Rectal smooth muscle tissue (tissue), 1 donor: ENCODE results near the gene SELENOK.
A peak's percentile ranks its signal among the peaks of the same experiment; 100 is the strongest.

Source experiments
- H3K27ac ChIP-seq: one replicate; pipeline ENCODE4 v1.7.0; 2013; ENCODE audit warnings: low read depth, low read length, inconsistent platforms
- H3K27me3 ChIP-seq: one replicate; pipeline ENCODE4 v1.7.0; 2013; ENCODE audit warnings: low read length; ENCODE audit not compliant: control insufficient read depth, insufficient read depth
- H3K36me3 ChIP-seq: one replicate; pipeline ENCODE4 v1.7.0; 2013; ENCODE audit warnings: low read length; ENCODE audit not compliant: control insufficient read depth, insufficient read depth
- H3K4me1 ChIP-seq: one replicate; pipeline ENCODE4 v1.7.0; 2013; ENCODE audit warnings: low read length; ENCODE audit not compliant: control insufficient read depth, insufficient read depth
- H3K4me3 ChIP-seq: one replicate; pipeline ENCODE4 v1.7.0; 2013; ENCODE audit warnings: low read length
- H3K9ac ChIP-seq: one replicate; pipeline ENCODE4 v1.7.0; 2013; ENCODE audit warnings: low read length

Gene SELENOK

GRCh38 chr3:53902711-53903110, 11.1 kb upstream of the SELENOK start:
- no peak overlapping the region for H3K4me3 ChIP-seq
- H3K36me3 ChIP-seq, result no peaks in the 10 kb centered on the region
- no peak overlapping the region for H3K27ac ChIP-seq
- no peaks in the 10 kb centered on the region for H3K4me1 ChIP-seq
- no peak overlapping the region for H3K9ac ChIP-seq
- H3K27me3 ChIP-seq, result no peaks in the 10 kb centered on the region

GRCh38 chr3:53902067-53902466, 10.4 kb upstream of the SELENOK start:
- H3K27ac ChIP-seq, result no peak overlapping the region
- no peak overlapping the region for H3K9ac ChIP-seq
- H3K4me3 ChIP-seq, result no peak overlapping the region
- no peaks in the 10 kb centered on the region for H3K36me3 ChIP-seq
- H3K27me3 ChIP-seq, result no peaks in the 10 kb centered on the region
- H3K4me1 ChIP-seq, result no peaks in the 10 kb centered on the region

GRCh38 chr3:53900666-53901331, 9.1 kb upstream of the SELENOK start:
- no peaks in the 10 kb centered on the region for H3K27me3 ChIP-seq
- H3K27ac ChIP-seq, result no peak overlapping the region
- no peaks in the 10 kb centered on the region for H3K36me3 ChIP-seq
- no peak overlapping the region for H3K9ac ChIP-seq
- H3K4me1 ChIP-seq, result no peaks in the 10 kb centered on the region
- H3K4me3 ChIP-seq, result no peak overlapping the region

DNA sequence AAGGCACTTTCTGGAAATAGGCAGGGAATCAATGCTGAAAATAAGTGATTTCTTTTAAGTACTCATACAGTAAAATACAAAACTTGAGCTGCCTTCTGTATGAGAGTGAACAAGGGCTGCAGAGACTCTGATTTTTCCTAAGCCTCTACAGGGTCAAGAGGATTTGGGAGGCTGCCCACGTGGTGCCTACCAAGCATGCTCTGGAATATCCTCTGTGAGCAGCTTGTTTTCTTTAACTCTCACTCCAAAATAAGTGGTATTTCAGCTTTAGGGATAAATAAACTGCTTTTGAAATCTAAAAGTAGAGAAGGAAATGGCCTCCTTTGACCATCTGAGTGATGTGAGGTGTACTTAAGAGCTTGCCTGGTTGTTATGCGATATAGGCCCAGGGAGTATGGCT, 8.1 kb upstream of the SELENOK start:
- H3K27ac ChIP-seq, result no peak overlapping the region

DNA sequence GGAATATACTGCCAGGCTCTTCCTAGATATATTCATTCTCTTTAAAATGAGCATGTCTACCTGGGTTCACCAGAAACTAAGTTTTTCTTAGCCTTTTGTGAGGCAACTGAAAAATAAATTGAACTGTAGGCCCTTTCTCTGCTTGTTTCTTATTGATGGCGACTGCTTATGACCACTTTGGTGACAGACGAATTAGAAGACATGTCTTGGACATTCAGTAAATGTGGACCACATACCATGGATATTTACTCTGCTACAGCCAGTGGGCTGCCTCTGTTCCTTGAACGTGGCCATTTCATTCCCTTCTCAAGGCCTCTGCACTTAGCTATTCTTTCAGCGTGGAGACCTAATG, 603 bp upstream of the SELENOK start:
- Histone ChIP-seq H3K27me3 (no peaks in the 10 kb centered on the region), H3K9ac (peak overlapping the region; percentile 52), H3K4me3 (peak overlapping the region; percentile 76), H3K27ac (peak overlapping the region; percentile 90), H3K4me1 (peaks cover 11% of the 10 kb centered on the region), H3K36me3 (no peaks in the 10 kb centered on the region)

More for the DNA sequence above, 8.1 kb upstream of the SELENOK start:
- Histone ChIP-seq H3K36me3 (no peaks in the 10 kb centered on the region), H3K4me3 (no peak overlapping the region), H3K27me3 (no peaks in the 10 kb centered on the region), H3K9ac (no peak overlapping the region), H3K4me1 (no peaks in the 10 kb centered on the region)

- H3K27me3 ChIP-seq, result no peaks in the 10 kb centered on the region
Measured at GRCh38 chr3:53890726-53891475, 758 bp downstream of the SELENOK start.

DNA sequence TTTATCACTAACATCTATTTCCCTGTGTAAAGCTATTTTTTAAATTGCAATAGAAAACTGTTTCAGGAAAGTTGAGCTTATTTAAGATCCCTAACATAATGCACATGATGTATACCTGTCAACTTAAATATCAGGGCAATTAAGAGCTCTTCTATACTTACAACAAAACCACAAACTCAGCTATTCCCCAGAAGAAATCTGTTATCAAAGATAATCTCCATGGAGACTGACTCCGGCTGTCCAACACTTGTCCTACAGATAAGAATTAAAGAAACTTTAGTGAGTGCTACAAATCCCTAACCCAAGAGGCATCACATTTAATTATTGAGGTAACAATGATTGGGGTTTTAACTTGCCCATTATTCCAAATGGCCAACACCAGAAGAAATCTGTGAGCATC, 3.4 kb downstream of the SELENOK start:
- Histone ChIP-seq H3K27me3 (no peaks in the 10 kb centered on the region), H3K27ac (no peak overlapping the region), H3K4me3 (no peak overlapping the region), H3K9ac (no peak overlapping the region), H3K4me1 (peaks cover 11% of the 10 kb centered on the region), H3K36me3 (peaks cover 2% of the 10 kb centered on the region)

More at GRCh38 chr3:53890726-53891475, 758 bp downstream of the SELENOK start:
- peak overlapping the region; percentile 98 for H3K9ac ChIP-seq
- peak overlapping the region; percentile 88 for H3K27ac ChIP-seq
- peak overlapping the region; percentile 96 for H3K4me3 ChIP-seq
- peaks cover 11% of the 10 kb centered on the region for H3K4me1 ChIP-seq
- H3K36me3 ChIP-seq, result no peaks in the 10 kb centered on the region

DNA sequence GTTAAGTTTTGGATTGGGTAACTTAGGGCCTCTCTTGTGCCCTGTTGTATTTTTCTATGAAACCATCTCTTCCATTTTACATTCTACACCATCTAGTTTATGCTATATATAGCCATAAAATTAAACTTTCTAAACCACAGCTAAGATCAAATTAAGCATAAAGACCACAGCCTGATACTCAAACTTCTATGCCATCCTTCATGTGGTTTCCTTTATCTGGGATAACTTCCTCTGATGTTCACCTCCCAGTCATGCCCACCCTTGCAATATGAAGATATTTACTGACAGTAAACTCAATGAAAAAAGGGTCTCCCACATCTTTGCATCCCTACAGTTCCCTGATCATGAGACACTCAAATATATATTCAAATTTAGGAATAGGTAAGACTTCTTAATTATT, 4.2 kb downstream of the SELENOK start:
- Histone ChIP-seq H3K27ac (no peak overlapping the region), H3K4me1 (peaks cover 11% of the 10 kb centered on the region), H3K36me3 (peaks cover 2% of the 10 kb centered on the region), H3K9ac (no peak overlapping the region), H3K4me3 (no peak overlapping the region), H3K27me3 (no peaks in the 10 kb centered on the region)

DNA sequence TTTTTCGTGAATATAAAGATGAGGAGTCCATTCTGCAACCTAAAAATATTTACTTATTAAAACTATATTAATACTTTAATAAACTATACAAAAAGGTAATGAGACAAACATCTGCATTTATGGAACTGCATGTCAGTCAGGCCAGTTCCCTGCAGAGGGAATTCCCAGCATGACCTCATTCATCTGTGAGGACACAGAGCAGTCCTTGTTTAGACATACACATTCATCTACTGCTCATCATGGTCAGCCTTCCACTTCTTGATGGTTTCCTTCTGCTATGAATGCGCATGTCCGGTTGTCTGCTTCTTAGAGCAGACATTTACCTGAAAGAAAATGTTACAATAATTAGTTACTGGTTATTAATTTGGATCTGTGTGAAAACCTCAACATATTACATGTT, 6.4 kb downstream of the SELENOK start:
- Histone ChIP-seq H3K27me3 (no peaks in the 10 kb centered on the region), H3K36me3 (peaks cover 2% of the 10 kb centered on the region), H3K4me1 (peaks cover 11% of the 10 kb centered on the region), H3K9ac (no peak overlapping the region), H3K27ac (no peak overlapping the region), H3K4me3 (no peak overlapping the region)

DNA sequence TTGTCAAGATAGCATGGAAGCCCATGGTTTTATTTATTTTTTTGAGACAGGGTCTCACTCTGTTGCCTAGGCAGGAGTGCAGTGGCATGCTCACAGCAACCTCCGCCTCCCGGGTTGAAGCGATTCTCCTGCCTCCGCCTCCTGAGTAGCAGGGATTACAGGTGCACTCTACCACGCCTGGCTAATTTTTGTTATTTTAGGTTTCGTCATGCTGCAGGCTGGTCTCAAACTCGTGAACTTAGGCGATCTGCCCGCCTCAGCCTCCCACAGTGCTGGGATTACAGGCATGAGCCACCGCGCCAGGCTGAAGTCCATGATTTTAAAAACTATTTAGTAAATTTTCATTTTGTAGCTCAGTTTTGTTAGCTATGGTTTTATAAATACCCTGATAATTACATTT, 7.0 kb downstream of the SELENOK start:
- peaks cover 2% of the 10 kb centered on the region for H3K36me3 ChIP-seq

DNA sequence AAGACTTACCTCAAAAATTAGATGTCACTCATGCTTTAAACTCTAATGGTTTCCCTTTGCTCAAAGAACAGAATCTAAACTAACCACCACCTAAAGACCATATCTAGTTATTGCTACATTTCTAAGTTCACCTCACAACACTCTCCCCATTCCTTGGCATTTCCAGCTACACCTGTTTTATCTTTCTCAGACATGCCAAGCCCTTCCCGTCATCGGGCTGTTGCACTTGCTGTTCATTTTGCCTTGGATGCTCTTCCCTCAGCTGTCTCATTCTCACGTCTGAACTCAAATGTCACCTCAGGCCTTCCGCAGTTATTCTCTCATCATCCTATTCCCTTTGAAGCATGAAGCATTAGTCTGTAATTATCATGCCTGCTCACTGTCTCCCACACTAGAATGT, 8.7 kb downstream of the SELENOK start:
- Histone ChIP-seq H3K36me3 (peaks cover 7% of the 10 kb centered on the region), H3K27me3 (no peaks in the 10 kb centered on the region), H3K4me3 (no peak overlapping the region), H3K9ac (no peak overlapping the region), H3K4me1 (peaks cover 6% of the 10 kb centered on the region), H3K27ac (no peak overlapping the region)

More for the DNA sequence above, 7.0 kb downstream of the SELENOK start:
- H3K27ac ChIP-seq, result no peak overlapping the region
- peaks cover 6% of the 10 kb centered on the region for H3K4me1 ChIP-seq
- H3K27me3 ChIP-seq, result no peaks in the 10 kb centered on the region
- no peak overlapping the region for H3K4me3 ChIP-seq
- no peak overlapping the region for H3K9ac ChIP-seq

DNA sequence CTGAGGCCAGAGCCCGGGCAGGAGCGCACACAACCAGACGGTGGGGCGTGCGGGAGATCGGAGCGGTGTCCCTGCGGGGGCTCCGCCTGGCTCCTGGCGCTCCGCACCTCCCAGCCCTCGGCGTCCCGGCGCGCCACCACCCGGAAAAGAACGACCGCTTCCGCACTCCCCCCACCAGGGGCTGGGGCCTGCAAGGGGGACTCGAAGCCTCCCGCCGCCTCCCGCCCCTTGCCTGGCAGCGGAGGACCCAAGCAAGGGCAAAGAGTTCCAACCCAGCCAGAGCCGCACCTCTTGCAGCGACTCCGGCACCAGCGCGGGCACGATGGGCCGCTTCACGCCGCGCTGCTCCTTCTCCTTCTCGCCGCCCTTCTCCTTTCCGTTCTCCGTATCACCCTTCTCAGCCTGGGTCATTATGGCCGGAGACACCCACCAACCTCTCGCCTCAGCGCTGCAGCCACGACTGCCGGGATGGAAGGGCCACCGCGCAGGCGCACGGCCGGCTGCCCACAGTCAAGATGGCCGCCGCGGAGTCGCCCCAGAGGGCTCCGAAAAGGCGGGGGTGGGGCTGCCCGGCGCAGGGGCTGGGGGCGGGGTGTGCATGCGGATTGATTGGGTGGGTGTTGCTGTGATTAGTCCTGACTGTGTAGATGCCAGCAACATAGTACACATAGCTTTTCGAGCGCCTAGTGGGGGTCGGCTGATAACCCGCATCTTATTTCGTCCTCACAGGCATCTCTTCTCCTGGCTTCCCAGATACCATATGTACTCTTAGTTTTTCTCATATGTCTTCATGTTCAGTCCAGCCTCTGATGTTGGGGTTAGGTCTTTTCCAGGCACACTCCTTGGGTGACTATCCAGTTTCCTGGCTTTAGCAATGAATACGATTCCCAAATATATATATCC, 9.7 kb downstream of the SELENOK start, which contains the start of gene ACTR8:
ACTR8 (minus strand) TSS at position 462 of the 903 bp plus-strand sequence; CDS start at position 411, 51 bp downstream.
- Histone ChIP-seq H3K4me1 (peaks cover 6% of the 10 kb centered on the region), H3K9ac (peak within 1 kb of the TSS; percentile 82), H3K4me3 (peak within 1 kb of the TSS; percentile 98), H3K36me3 (peaks cover 15% of the 10 kb centered on the region), H3K27me3 (no peaks in the 10 kb centered on the region), H3K27ac (peak within 1 kb of the TSS; percentile 86)
